Caki2 (cell line): Measurements from ENCODE around the gene THUMPD2. TPM values are rescaled to one million over a fixed set of nuclear protein-coding genes. Genes with fewer than 3 reads are reported as not detected.
A peak's percentile ranks its signal among the peaks of the same experiment; 100 is the strongest.
"Not testable (repeated sequence)": the region's sequence is repeated elsewhere in the genome, so short reads cannot be mapped to it uniquely, and the experiment has no call there.

Experiments used
- DNase-seq: peaks from one replicate; pipeline ENCODE4 v3.0.0-alpha.2; 2015; ENCODE audit warnings: low read depth
- in situ Hi-C: cut with HindIII; loops from 2 replicates; pipeline ENCODE4 v1.10.0; 2016; ENCODE audit warnings: low sequenced_read_pairs, low pct_unique_long_range_greater_than_20kb, mixed read lengths
- total RNA-seq: library from RNA; depleted of rRNA; stranded (reverse); fragments of >200 nt; shearing (Covaris generic); gene quantifications from 2 replicates; pipeline ENCODE4 v1.2.3, GENCODE V29; 2014; ENCODE audit warnings: low replicate concordance

The THUMPD2 gene
- total RNA-seq, 1 experiment from 2014 or later, result 11.9 TPM

DNA sequence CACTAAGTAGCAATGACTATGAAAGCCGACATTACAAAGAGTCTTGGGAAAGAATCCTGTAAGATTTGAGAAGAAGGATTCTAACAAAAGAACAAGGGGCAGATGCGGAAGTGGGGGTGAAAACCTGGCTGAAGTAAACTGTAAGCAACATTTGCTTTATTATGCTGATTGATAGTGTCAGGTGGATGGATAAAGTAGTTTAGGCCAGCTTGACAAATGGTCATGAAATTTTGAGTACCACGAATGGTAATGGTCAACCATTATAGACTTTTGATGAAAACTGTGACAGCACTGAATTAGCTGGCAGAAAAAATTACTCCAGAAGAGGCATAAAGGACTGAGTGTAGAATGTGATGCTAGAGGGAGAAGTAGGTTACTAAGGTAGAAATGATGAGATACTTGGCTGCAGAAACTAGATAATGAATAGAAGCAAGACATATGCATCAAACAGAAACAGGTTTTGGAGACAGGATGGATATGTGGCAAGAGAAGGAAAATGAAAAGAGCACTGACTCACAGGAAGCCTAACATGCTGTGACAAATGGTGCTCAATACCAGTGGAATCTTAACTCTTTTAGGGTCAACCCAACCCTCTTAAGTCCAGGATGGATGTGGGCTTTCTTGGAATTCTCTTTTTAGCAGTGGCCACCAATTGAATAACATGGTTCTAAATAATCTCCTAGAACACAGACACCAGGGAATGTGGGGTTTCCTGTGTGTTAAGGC is 6.8 kb downstream of the THUMPD2 start:
- no peak for DNase-seq
- in situ Hi-C loops, result no loop called here

DNA sequence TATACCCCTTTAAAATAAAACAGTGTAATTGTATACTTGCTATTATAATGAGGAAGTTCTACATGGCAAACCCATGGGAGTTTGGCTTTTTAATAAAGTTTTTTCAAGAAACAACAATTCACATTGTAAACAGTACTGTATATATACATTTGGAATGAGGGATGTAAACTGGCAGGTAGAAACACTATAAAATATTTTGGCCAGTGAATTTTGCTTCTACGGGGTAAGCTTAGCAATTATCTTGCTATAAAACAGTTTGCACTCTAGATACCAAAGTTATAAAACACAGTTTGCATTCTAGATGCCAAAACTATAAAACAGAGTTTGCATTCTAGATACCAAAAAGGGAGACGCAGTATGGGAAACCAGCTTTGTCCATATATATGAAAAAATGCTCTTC is 16.6 kb downstream of the THUMPD2 start:
- DNase-seq, result no peak
- in situ Hi-C loops, result no loop called here

DNA sequence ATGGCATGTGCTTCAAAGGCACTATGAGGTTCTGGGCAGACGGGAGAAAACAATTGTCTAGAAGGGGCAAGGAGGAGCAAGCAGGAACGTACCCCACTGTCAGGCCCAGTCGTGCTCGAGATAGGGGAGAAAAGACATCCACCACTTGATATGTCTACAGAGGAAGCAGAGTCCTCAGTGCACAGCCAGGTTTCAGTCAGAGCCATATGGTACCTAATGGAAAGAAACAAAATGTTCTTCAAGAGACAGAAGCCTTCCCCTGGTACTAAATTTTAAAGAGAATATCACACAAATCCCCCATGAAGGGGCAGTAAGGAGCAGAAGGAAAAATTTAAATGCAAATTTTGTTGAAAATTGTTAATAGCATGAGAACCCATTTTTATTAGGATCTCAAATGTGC is 21.9 kb downstream of the THUMPD2 start:
- in situ Hi-C loops, result no loop called here
- DNase-seq, result no peak

DNA sequence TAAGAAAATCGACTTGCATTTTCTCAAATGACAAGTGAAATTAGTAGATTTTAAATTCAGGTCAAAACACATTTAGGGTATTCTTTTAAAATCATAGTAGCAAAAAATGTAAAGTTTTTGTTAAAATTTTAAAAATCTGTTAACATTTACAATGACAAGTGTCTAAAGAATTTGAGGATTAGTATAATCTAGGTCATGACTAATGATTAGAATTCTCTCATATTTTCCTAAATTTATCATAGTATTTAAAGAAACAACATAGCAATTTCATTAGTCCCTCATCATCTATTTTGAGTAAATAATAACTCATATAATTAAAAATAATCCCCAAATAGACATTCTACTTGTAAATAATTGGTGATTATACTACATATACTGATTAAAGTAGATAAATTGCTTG is 23.6 kb downstream of the THUMPD2 start:
- in situ Hi-C loops, result no loop called here
- no peak for DNase-seq

DNA sequence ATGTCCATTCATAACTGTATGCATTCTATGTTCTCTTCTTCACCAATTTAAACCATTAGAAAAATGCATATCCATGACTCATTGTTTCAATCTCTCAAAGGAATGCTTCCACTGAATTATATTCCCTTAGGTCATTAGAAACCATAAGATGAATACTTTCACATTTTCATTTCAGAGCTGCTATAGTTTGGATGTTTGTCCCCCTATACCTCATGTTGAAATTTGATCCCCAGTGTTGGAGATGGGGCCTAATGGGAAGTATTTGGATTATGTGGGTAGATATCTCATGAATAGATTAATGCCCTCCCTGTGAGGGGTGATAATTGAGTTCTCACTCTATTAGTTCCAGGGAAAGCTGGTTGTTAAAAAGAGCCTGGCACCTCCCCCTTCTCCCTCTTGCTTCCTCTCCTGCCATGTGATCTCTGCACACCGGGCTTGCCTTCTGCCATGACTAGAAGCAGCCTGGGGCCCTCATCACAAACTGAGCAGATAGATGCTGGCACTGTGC is 35.7 kb downstream of the THUMPD2 start:
- in situ Hi-C loops, result no loop called here

DNA sequence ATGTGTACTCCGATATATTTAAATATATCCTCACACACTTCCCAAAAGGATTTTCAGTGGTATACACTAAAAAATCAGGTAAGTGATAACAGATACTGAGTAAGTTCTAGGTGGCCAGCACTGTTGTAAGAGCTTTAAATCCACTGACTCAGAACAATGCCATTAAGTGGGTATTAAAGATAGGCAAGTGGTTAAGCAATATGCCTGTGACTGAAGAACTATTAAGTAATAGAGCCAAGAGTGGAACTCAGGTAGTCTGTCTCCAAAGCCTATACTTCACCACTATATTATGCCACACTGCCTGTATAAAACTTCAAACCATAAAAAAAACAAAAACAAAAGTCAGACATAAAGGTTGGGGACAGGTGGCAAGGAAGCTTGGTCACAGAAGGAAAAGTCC is 37.2 kb downstream of the THUMPD2 start:
- no peak for DNase-seq
- in situ Hi-C loops, result no loop called here

More for the DNA sequence above, 35.7 kb downstream of the THUMPD2 start:
- no peak for DNase-seq

DNA sequence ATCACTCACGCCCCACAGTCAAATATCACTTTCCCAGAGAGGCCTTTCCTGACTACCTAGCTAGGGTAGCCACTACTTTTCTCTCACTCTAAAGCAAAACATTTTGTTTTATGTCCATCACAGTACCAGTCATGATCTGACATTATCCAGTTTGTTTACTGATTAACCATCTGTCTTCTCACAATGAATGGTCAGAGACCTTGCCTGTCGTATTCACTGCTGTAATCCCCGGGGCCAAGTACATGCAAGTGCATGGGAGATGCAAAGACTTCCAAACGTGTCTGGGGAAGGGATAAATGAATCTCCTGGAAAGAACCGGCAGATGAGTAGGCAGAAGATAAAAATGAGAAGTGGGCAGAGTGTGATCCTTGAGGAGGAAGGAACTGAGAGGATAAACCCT is 39.7 kb downstream of the THUMPD2 start:
- in situ Hi-C loops, result no loop called here

DNA sequence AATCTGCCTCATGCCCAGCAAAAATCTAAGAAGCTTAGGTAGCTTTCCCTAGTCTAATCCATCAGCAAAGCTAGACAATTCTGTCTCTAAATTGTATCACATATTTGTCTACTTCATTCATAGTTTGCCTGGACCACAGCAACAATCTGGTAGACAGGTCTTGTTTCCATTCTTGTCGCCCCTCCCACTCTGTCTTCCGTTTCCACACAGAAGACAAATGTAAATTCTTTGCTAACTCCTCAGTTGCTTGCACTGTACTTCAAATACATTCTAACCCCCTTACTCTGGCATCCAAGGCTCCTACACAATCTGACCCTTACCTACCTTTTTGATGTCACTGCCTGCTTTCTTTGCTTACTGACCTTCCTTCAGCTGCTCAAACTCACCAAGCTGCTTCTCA is 40.1 kb downstream of the THUMPD2 start:
- DNase-seq, result no peak
- in situ Hi-C loops, result no loop called here

More for the DNA sequence above, 39.7 kb downstream of the THUMPD2 start:
- no peak for DNase-seq

DNA sequence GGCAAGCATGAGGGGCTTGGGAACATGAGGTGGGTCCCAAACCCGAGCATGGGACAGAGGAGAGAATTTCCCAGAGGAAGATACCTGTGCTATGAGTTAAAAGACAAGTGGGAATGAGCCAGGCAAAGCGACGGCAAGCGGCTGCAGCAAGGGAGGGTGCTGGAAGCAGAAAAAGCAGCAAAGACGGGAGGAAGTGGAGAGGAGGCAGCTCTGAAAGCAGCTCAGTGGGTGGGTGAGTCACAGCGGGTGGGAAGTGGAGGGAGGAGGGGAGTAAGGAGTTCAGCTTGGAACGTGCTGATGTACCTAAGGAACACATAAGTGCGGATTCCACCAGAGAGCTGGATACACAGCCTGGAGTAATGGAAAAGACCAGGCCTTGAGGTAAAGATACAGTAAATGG is 41.4 kb downstream of the THUMPD2 start:
- in situ Hi-C loops, result no loop called here
- no peak for DNase-seq

DNA sequence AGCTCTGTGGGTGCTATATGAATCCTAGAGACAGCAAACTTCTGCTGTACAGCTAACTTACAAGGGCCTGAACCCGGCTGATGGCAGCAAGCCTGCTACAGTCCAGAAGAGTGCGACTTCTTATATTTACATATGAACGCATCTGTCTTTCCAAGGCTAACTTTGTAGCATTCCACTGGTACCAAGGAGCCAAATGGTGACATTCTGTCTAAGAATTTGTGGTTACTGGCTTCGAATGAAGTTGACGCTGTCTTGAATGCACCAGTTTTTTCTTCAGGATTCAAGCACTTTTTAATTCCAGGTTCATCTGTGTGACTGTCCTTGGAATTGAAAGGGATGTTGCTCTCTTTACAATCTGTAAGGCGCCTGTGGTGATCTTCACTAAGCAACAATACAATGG is 42.4 kb downstream of the THUMPD2 start:
- DNase-seq, result no peak

DNA sequence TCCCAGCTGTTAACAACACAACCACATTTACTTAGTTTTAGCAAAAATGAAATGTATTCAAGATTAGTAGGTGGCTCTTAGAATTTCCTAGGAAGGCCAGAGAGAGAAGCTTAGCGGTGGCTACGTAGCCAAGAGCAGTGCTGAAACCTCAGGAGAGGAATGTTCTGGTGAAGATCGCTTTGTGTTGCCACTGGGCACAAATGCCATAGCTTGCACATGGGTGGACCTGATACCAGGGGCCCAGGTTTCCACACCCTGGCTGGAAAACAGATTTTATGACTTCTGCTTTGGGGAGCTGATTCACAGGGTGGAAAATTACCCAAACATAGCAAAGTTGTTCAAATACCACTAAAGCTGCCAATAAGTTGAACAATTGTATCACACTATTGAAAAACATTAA is 43.4 kb downstream of the THUMPD2 start:
- DNase-seq, result no peak
- in situ Hi-C loops, result no loop called here

More for the DNA sequence above, 42.4 kb downstream of the THUMPD2 start:
- in situ Hi-C loops, result no loop called here

DNA sequence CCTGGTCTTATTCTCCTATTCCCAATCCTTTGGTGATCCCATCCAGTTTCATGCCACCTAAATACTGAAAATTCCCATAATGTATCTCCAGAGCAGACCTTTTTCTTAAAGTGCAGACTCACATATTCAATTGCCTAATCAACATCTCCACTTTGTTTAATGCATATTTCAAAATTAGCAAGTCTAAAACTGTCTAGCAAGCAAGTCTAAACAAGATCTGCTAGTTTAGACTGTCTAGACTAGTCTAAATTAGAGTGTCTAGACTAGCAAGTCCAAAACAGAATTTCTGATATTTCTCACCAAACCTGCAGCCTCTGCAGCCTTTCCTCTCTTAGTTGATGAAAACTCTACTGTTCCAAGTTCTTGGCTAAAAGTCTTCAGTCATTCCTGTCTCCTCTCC is 44.6 kb downstream of the THUMPD2 start:
- in situ Hi-C loops, result no loop called here
- DNase-seq, result no peak

DNA sequence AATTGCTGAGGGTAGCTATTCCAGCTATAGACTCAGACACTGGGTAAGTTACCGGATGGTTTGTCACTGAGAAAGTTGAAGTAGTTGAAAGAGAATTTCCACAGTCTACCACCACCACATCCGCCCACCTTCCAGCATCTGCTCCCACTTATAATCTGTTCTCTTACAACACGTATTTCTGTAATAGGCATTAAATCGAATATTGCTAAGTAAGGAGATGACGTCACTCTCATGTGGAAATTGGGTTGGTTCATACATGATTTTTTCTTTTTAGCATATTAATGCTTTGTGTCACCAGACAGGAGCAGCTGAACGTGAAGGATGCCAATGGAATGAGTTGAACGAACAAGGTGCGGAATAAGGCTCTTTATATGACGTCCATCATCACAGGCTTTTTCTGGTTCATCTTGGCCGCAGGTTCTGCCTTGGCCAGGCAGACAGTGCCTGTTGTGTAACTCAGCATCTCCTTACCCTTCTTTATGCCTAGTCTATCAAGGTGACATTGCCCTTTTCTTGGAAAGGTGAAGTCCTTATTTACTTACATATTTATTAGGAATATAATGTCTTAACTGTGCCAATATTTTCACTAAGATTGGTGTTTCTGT is 45.9 kb downstream of the THUMPD2 start:
- DNase-seq, result no peak
- in situ Hi-C loops, result no loop called here

DNA sequence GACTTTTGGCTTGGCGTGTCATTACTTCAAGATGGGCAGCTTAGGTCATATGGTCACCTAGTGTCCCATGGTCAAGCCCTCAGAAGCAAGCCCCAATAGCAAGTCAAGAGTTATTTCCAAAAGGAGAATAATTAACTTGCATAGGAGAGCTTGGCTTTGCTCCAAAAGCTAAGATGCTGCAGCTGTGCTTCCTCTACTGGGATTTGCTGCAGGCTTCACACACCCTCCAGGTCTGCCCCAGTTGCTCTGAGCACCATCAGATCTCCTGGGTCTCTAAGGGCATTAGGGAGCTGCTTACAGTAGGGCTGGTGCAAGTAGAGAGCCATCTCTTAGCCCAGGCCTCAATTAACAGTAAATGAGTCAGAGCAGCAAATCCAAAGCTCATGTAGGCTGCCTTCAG is 46.6 kb downstream of the THUMPD2 start:
- in situ Hi-C loops, result no loop called here
- peak; percentile 41 for DNase-seq

DNA sequence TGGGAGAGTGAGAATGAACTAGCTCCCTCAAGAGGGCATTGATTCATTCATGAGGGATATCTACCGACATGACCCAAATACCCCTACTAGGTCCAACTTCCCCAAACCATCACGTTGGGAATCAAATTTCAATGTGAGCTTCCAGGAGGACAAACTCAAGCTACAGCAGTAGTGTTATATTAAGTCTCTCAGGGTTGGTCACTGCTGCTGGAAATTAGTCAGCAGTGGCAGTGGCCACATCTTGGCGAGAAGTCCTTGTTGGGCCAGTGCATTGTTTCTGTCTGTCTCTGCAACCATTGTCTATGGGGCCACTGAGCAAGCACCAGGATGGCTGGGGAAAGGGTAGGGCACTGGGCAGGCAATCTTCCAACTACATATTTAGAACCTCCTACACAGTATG is 47.5 kb downstream of the THUMPD2 start:
- DNase-seq, result no peak
- in situ Hi-C loops, result no loop called here

DNA sequence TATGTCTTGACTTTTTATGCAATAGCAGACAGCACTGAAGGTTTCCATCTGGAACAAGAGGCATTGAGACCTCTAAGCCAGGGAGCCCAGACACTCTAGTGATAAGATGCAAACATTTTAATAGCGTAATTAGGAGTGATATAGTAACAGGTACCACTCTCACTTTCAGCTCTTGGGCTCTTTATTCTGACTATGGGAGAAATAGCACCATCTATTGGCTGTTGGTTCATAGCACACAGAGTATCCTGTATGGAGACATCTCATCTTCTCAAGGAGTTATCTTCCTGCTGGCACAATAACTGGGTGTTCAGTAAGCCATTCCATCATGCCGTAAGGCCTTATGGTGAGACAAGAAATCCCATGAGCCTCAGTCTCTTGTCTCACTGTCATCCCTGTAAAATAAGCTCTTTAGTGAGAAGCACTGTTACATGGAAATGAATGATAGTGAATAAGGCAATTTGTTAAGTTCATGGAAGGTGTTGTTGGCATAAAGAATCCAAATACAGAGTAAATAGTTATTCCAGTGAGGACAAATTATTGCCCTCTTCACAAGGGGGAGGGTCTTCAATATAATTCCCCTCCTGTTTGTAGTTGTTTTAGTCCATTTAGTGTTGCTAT is 48.3 kb downstream of the THUMPD2 start:
- DNase-seq, result peak; percentile 22
- in situ Hi-C loops, result no loop called here

DNA sequence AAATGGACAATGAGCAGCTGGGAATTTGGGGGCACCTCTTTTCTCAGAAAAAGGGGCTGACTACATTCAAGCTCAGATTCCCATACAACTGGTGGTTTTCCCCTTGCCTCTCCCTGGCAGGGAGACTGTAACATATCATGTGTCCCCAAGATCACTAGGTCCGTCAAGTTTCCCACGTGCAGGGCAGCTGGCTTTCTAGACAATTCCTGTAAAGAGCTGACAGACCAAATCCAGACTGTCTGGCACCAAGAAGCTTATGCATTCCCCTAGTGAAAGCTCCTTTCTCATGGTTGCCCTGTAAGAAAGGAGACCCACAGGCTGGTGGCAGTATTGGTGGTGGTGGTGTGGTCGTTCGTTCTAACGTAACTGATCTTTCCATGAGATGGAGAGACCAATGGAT is 48.8 kb downstream of the THUMPD2 start:
- in situ Hi-C loops, result no loop called here
- no peak for DNase-seq

DNA sequence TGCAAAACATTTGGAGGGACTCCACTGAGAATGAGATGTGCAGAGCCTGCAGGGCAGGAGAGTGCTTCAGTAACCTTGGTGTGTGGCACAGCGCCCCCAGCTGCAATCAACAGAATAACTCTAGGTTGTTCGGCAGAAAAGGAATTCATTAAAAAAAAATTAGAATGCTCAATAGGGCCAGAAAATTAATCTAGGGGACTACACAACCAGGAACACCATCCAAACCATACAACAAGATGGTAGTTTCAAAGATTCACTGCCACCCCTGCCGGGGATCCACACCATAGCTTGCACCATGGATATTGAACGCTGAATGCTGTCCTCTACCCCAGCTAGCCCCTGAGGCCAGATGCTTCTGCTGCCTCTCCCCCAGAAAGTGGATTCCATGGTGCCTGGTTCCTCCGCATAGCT is 50.1 kb downstream of the THUMPD2 start:
- in situ Hi-C loops, result no loop called here
- DNase-seq, result no peak

DNA sequence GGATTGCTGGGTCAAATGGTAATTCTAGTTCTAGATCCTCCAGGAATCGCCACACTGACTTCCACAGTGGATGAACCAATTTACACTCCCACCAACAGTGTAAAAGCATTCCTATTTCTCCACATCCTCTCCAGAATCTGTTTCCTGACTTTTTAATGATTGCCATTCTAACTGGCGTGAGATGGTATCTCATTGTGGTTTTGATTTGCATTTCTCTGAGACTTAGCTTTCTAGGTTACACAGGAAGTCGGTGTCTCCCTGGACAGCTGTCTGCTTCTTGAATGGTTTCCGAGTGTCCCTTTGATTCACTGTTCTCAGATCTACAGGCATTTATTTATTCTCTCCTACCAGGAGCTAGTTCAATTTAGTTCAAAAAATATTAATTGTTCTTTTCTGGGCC is 51.0 kb downstream of the THUMPD2 start:
- DNase-seq, in situ Hi-C loops: not testable (repeated sequence)
